RPMI7951 (cell line): ENCODE data around the gene TMEM270. TPM values are rescaled to one million over a fixed set of nuclear protein-coding genes. Genes with fewer than 3 reads are reported as not detected.
A peak's percentile ranks its signal among the peaks of the same experiment; 100 is the strongest.
"Not testable (repeated sequence)": the region's sequence is repeated elsewhere in the genome, so short reads cannot be mapped to it uniquely, and the experiment has no call there.

Experiments used
- DNase-seq: peaks from one replicate; pipeline ENCODE4 v3.0.0-alpha.2; 2012; ENCODE audit warnings: low read depth
- total RNA-seq: library from RNA; depleted of rRNA; stranded (reverse); fragments of >200 nt; shearing (Covaris generic); gene quantifications from 2 replicates; pipeline ENCODE4 v1.2.3, GENCODE V29; 2014

The TMEM270 gene
- total RNA-seq, 1 experiment from 2014 or later, result not detected

DNA sequence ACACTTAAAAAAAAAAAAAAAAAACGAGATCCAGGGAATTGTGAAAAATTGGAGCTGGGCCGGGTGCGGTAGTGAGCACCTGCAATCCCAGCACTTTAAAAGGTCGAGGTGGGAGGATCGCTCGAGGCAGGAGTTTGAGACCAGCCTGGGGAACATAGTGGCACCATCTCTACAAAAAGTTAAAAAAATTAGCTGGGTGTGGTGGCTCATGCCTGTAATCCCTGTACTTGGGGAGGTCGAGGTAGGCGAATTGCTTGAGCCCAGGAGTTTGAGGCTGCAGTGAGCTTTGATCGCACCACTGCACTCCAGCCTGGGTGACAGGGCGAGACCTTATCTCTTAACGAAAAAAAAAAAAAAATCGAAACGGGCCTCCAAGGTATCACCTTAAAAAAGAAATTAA, 28.2 kb upstream of the TMEM270 start:
- DNase-seq, result no peak

GRCh38 chr7:73833251-73833919, 27.6 kb upstream of the TMEM270 start:
- DNase-seq, result no peak

DNA sequence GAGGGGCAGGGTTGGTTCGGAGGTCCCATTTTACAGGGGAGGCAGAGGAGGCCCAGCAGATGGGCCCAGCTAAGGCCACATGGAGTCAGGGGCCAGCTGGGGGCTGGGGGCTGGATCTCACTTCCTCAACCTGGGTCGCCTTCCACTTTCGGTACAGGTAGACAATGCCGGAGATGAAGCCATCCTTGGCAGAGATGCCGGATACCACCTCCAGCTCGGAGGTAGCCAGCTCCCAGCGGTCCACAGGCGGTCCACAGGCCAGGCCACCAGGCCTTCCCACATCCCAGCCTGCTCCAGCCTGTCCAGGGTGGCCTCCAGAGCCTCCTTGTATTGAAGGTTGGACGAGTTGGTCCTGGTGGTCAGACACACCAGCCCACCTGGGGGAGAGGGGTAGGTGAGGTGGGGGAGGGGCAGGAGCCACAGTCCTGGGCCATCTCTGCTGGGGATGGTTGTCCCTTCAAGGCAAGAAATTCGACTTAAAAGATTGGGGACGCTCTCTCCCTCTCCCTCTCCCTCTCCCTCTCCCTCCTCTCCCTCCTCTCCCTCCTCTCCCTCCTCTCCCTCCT, 26.2 kb upstream of the TMEM270 start:
- no peak for DNase-seq

- not testable (repeated sequence) for DNase-seq
Measured at GRCh38 chr7:73837167-73837566, 23.8 kb upstream of the TMEM270 start.

- DNase-seq, result no peak
Measured at GRCh38 chr7:73838642-73839041, 22.3 kb upstream of the TMEM270 start.

GRCh38 chr7:73839290-73839689, 21.7 kb upstream of the TMEM270 start:
- no peak for DNase-seq

DNA sequence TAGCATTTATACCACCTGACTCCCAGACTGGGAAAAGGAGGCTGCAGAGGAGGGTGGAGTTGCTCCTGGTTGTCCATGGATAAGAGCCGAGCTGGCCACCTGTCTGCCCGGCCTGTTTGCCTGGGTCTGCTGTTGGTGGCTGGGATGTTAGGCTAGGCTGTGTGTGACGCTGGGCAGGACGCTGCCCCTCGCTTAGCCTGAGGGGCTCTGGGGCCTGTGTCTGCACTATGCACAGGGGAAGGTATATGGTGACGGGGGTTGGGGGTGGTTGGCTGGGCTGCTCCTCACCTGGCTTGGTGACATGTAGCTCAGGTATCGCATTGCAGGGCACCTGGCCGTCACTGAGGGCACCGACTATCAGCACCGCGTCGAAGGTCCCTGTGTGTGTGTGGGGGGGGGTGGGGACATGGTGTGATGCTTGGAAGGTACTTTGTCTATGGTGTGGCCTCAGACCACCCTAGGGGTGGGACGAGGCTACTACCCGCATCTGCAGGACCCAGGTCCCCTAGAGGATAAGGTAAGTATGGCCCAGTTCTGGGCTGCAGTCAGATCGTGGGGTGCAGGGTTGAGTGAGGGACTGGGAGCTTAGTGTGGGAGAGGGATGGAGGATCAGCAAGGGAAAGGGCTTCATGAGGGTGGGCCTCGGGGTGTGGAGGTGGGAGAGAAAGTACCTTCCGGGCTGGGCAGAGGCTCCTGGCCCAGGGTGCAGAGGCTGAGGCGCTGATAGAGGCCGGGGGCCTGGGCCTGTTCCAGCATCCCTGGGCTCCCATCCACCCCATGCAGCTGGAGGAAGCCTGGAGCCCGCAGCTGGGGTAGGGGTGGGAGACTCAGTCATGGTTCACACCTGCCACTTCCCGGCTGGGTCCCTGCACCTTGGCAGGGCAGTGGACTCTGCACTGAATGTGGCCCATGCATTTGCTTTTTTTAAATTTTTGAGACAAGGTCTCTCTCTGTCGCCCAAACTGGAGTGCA, 20.9 kb upstream of the TMEM270 start:
- DNase-seq, result no peak

DNA sequence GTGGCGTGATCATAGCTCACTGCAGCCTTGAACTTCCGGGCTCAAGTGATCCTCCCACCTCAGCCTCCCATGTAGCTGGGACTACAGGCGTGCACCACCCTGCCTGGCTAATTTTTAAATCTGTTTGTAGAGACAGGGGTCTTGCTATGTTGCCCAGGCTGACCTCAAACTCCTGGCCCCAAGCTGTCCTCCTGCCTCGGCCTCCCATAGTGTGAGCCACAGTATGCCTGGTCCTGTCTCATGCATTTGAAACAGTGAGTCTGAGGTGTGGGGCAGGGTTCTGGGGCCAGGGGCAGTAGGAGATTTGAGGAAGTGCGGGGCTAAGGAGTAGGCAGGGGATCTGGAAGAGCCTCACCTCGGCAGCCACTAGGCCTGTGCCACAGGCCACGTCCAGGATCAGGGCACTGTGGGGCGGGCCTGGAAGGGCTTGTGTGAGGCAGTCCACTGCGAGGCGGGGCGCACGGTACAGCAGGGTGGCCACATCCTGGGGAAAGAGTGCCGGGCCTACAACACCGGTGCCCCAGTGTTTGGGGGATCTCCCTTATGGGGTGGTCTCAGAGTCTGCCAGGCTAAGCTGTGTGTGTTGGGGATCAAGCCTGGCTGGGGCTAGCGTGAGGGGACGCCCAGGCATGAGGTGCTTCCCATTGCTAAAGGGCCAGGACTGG, 20.1 kb upstream of the TMEM270 start:
- DNase-seq, result no peak

GRCh38 chr7:73841689-73842066, 19.3 kb upstream of the TMEM270 start:
- DNase-seq, result no peak

DNA sequence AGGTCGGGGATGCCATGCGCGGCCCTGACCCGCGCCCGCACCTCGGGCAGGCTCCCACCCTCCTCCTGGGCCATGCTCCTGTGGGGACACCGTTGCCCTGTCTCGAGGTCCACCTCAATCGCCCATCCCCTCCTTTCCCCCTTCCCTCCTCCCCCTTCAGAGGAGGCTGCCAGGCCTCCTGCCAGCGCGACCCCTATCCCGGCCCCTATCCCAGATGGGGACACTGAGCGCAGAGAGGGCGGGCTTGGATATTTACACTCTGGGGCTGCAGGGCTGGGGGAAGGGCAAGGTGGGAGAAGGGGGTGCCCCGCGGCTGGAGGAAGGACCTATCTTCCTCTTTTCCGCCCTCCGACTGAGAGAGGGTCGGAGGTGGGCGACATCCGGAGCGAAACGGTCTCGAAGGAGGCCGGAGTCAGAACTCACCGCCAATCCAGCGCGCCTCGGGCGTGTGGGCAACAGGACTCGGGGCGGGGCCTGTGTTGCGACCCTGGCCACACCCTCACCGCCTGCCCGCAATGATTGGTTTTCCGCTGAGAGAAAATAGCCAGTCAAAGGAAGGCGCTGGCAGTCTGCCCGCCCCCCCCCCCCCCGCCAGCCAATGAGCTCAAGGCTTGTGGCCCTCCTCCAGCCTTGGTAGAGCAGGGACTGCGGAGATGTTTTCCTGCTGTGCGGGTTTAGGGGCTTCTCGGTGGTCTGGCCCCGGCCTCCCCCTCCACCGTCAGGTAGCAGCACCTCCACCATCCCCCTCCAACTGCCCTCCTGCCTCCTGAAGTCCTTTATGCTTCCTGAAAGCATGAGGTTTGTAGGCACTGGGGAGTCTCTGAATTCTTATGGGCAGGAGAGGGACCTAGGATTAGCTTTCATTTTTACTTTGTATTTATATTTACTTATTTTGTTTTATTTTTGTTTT, 18.6 kb upstream of the TMEM270 start, which contains the start of gene METTL27:
Gene METTL27 (minus strand): TSS at position 450 of the 910 bp plus-strand sequence. CDS start 376 bp downstream, at position 74.
- DNase-seq, result peak; percentile 93

DNA sequence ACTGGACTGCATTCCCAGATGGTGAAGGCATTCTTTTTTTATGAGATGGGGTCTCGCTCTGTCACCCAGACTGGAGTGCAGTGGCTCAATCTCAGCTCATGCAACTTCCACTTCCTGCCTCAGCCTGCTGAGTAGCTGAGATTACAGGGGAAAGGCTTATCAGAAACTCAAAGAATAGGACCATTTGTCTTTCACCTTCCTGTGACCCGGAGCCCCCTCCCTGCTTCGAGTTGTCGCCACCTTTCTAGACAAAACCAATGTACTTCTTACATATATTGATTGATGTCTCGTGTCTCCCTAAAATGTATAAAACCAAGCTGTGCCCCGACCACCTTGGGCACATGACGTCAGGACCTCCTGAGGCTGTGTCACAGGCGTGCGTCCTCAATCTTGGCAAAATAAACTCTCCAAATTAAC, 16.8 kb upstream of the TMEM270 start:
- DNase-seq, result no peak

DNA sequence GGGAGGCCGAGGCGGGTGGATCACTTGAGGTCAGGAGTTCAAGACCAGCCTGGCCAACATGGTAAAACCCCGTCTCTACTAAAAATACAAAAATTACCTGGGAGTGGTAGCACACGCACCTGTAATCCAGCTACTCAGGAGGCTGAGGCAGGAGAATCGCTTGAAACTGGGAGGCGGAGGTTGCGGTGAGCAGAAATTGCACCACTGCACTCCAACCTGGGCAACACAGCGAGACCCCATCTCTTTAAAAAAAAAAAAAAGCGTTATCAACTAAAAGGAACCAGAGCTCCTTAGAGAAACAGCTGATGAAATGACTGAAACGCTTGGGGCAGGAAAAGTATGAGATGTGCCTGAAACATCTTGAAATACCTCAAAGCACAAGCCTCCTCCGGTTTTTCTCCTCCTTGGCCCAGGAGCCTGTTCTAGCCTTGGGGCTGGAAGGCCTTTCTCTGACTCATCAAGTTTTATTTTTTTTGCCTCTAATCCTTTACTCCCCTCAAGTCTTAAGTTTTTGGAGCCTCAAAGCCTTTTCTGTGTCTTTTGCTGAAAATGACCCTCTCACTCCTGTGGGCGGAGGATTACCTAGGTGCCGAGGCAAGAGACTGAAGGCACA, 16.0 kb upstream of the TMEM270 start:
- DNase-seq, result peak; percentile 92

- DNase-seq, result peak; percentile 60
Measured at GRCh38 chr7:73845701-73846195, 15.2 kb upstream of the TMEM270 start.

GRCh38 chr7:73847941-73848723, 12.8 kb upstream of the TMEM270 start:
- no peak for DNase-seq

- DNase-seq, result peak; percentile 98
Measured at GRCh38 chr7:73850781-73851207, 10.2 kb upstream of the TMEM270 start.

- DNase-seq, result peak; percentile 99
Measured at GRCh38 chr7:73851410-73852338, 9.3 kb upstream of the TMEM270 start.

- peak; percentile 27 for DNase-seq
Measured at GRCh38 chr7:73852500-73852899, 8.5 kb upstream of the TMEM270 start.

GRCh38 chr7:73856941-73857340, 4.0 kb upstream of the TMEM270 start:
- DNase-seq, result no peak
